Measurements from ENCODE around the gene PRKCE. TPM values are rescaled to one million over a fixed set of nuclear protein-coding genes. Genes with fewer than 3 reads are reported as not detected.

The PRKCE gene
- total RNA-seq, 1 donor from 2014 or later: 23.6 TPM

GRCh38 chr2:45833301-45833967 lies 182.0 kb downstream of the PRKCE start:
- no peak for DNase-seq (ENCODE audit: low read depth in 2 of 2)

- DNase-seq (ENCODE audit: low read depth in 2 of 2): no peak
Observed at GRCh38 chr2:45833968-45834344, 182.5 kb downstream of the PRKCE start.

GRCh38 chr2:45834372-45834771 lies 182.9 kb downstream of the PRKCE start:
- no peak for DNase-seq (ENCODE audit: low read depth in 2 of 2)

GRCh38 chr2:45834858-45835257 lies 183.4 kb downstream of the PRKCE start:
- DNase-seq (ENCODE audit: low read depth in 2 of 2): no peak

GRCh38 chr2:45836316-45836715 lies 184.8 kb downstream of the PRKCE start:
- no peak for DNase-seq (ENCODE audit: low read depth in 2 of 2)

GRCh38 chr2:45836740-45837139 lies 185.3 kb downstream of the PRKCE start:
- no peak for DNase-seq (ENCODE audit: low read depth in 2 of 2)

- no peak for DNase-seq (ENCODE audit: low read depth in 2 of 2)
Observed at GRCh38 chr2:45837812-45838341, 186.4 kb downstream of the PRKCE start.

- DNase-seq (ENCODE audit: low read depth in 2 of 2): peak in 1 of 2 donors; percentile 46
Observed at GRCh38 chr2:45839508-45840251, 188.2 kb downstream of the PRKCE start.

- no peak for DNase-seq (ENCODE audit: low read depth in 2 of 2)
Observed at GRCh38 chr2:45840481-45840880, 189.0 kb downstream of the PRKCE start.

GRCh38 chr2:45841752-45842407 lies 190.4 kb downstream of the PRKCE start:
- DNase-seq (ENCODE audit: low read depth in 2 of 2): no peak

GRCh38 chr2:45843136-45843535 lies 191.7 kb downstream of the PRKCE start:
- DNase-seq (ENCODE audit: low read depth in 2 of 2): no peak

- no peak for DNase-seq (ENCODE audit: low read depth in 2 of 2)
Observed at GRCh38 chr2:45844796-45845457, 193.5 kb downstream of the PRKCE start.

- peak in 1 of 2 donors; percentile 93 for DNase-seq (ENCODE audit: low read depth in 2 of 2)
Observed at GRCh38 chr2:45845566-45845965, 194.1 kb downstream of the PRKCE start.

GRCh38 chr2:45849491-45850283 lies 198.2 kb downstream of the PRKCE start:
- DNase-seq (ENCODE audit: low read depth in 2 of 2): peak in 1 of 2 donors; percentile 51

- DNase-seq (ENCODE audit: low read depth in 2 of 2): no peak
Observed at GRCh38 chr2:45850558-45850957, 199.1 kb downstream of the PRKCE start.

GRCh38 chr2:45851111-45851510 lies 199.6 kb downstream of the PRKCE start:
- DNase-seq (ENCODE audit: low read depth in 2 of 2): no peak

GRCh38 chr2:45851576-45852304 lies 200.3 kb downstream of the PRKCE start:
- DNase-seq (ENCODE audit: low read depth in 2 of 2): peak; percentile 25 to 35

- no peak for DNase-seq (ENCODE audit: low read depth in 2 of 2)
Observed at GRCh38 chr2:45852450-45853150, 201.1 kb downstream of the PRKCE start.

- DNase-seq (ENCODE audit: low read depth in 2 of 2): peak in 1 of 2 donors; percentile 26
Observed at GRCh38 chr2:45855374-45855773, 203.9 kb downstream of the PRKCE start.
